H1 (cell line): ENCODE data around the gene MRPL27.

Experiments
- CBX5 ChIP-seq: fragments of 300-800, 300-1000 bp; sonication (generic); IDR thresholded peaks from 2 replicates; pipeline ENCODE4 v1.7.1; 2016; ENCODE audit warnings: antibody characterized with exemption, low read length, low read depth
- CREB1 ChIP-seq: IDR thresholded peaks from 2 replicates; pipeline ENCODE4 v1.6.1; 2012; ENCODE audit warnings: inconsistent platforms
- CTCF ChIP-seq, 3 experiments: IDR thresholded peaks; 1 replicate in 2 of 3; 2 replicates in 1 of 3; pipeline versions ENCODE4 v1.5.1 to v1.6.1; 2011; ENCODE audit warnings: low read length in 3 of 3, mild to moderate bottlenecking in 3 of 3, inconsistent platforms in 2 of 3, low read depth in 1 of 3, moderate library complexity in 1 of 3; ENCODE audit not compliant: insufficient read depth in 1 of 3; ENCODE audit errors: control extremely low read depth in 1 of 3
- JUN ChIP-seq: IDR thresholded peaks from 2 replicates; pipeline ENCODE4 v1.6.1; 2011; ENCODE audit warnings: low read depth, mild to moderate bottlenecking, improper control_type of control experiment, low read length
- JUND ChIP-seq: IDR thresholded peaks from 2 replicates; pipeline ENCODE4 v1.6.1; 2011; ENCODE audit warnings: mild to moderate bottlenecking, improper control_type of control experiment, low read length
- MAX ChIP-seq: IDR thresholded peaks from 2 replicates; pipeline ENCODE4 v1.6.1; 2012; ENCODE audit warnings: inconsistent platforms
- POLR2A ChIP-seq, 2 experiments: IDR thresholded peaks; 1 replicate in 1 of 2; 2 replicates in 1 of 2; pipeline ENCODE4 v1.6.1; 2011; ENCODE audit warnings: low read depth in 2 of 2, low read length in 2 of 2, mild to moderate bottlenecking in 2 of 2; ENCODE audit errors: control extremely low read depth in 1 of 2
- POLR2AphosphoS5 ChIP-seq: IDR thresholded peaks from 2 replicates; pipeline ENCODE4 v1.6.1; 2011; ENCODE audit warnings: low read depth, low read length
- SP2 ChIP-seq: IDR thresholded peaks from 2 replicates; pipeline ENCODE4 v1.6.1; 2012; ENCODE audit warnings: mild to moderate bottlenecking, low read length, inconsistent platforms
- SRF ChIP-seq: IDR thresholded peaks from 2 replicates; pipeline ENCODE4 v1.6.1; 2011; ENCODE audit warnings: mild to moderate bottlenecking, low read depth, low read length, moderate library complexity
- TBP ChIP-seq: IDR thresholded peaks from 2 replicates; pipeline ENCODE4 v1.6.1; 2011; ENCODE audit warnings: low read depth, low read length, improper control_type of control experiment
- TEAD4 ChIP-seq: IDR thresholded peaks from 2 replicates; pipeline ENCODE4 v1.6.1; 2012; ENCODE audit warnings: low read depth, low read length, inconsistent platforms, mixed read lengths
- USF2 ChIP-seq: IDR thresholded peaks from 2 replicates; pipeline ENCODE4 v1.6.1; 2011; ENCODE audit warnings: low read length, improper control_type of control experiment

- TF ChIP-seq CTCF (IDR thresholded peaks at IDR 0.05; ENCODE audit: control extremely low read depth in 1 of 3, insufficient read depth in 1 of 3, low read depth in 1 of 3, low read length in 3 of 3), result no peak
- no peak for TF ChIP-seq POLR2AphosphoS5
- no peak for TF ChIP-seq JUND
- TF ChIP-seq TEAD4, result no peak
- TF ChIP-seq TBP, result no peak
- no peak for TF ChIP-seq SRF
- TF ChIP-seq CREB1, result no peak
- no peak for TF ChIP-seq MAX
- TF ChIP-seq SP2, result no peak
- TF ChIP-seq CBX5, result no peak
- no peak for TF ChIP-seq POLR2A (IDR thresholded peaks at IDR 0.05; ENCODE audit: control extremely low read depth in 1 of 2, low read depth in 2 of 2, low read length in 2 of 2)
- TF ChIP-seq JUN, result no peak
- no peak for TF ChIP-seq USF2
Measured at GRCh38 chr17:50356892-50357510, 16.0 kb downstream of the MRPL27 start.
